Measurements from ENCODE around the gene NR3C1.
A peak's percentile ranks its signal among the peaks of the same experiment; 100 is the strongest.

NR3C1 gene

DNA sequence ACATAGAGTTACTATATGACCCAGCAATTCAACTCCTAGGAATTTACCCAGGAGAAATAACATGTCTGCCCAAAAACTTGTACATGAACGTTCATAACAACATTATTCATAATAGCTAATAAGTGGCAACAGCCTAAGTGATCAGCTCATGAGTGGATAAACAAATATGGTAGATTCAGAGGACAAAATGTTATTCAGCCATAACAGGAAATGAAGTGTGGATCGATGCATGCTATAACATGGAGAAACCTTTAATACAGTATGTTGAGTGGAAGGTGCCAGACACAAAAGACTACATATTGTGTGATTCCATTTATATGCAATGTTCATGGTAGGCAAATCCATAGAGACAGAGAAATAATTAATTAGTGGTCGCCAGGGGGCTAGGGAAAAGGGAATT lies 22.3 kb upstream of the NR3C1 start:
- no peak for DNase-seq

DNA sequence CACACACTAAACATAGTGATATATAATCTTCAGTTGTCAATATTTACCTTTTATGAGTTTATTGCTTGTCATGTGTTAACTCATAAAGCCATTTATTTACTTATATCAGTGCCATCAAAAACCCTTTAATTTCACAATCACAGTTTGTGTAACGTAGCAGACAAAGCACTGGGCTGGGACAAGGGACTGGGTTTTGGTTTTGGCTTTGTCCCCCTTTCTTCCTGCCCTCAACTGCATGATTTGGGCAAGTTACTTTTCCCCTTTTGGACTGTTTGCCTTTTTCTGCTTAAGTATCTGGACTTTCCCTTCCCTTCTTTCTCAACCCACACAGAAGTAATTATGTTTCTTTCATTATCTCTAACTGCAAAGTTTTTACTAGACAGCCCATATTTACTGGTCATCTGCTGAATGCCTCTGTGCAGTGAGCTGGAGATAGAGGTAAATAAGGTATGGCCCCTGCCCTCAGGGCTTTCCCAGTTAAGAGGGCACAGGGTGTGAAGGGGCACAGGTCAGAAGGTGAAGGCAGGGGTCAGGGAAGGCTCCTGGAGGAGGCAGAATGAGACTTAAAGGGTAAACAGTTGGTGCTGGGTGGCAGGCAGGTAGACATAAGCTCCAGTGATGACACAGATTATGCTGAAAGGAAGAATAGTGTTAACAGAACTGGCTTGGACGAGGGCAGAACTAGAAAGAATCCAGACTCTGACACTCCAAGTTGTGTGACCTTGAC lies 14.8 kb upstream of the NR3C1 start:
- no peak for DNase-seq

DNA sequence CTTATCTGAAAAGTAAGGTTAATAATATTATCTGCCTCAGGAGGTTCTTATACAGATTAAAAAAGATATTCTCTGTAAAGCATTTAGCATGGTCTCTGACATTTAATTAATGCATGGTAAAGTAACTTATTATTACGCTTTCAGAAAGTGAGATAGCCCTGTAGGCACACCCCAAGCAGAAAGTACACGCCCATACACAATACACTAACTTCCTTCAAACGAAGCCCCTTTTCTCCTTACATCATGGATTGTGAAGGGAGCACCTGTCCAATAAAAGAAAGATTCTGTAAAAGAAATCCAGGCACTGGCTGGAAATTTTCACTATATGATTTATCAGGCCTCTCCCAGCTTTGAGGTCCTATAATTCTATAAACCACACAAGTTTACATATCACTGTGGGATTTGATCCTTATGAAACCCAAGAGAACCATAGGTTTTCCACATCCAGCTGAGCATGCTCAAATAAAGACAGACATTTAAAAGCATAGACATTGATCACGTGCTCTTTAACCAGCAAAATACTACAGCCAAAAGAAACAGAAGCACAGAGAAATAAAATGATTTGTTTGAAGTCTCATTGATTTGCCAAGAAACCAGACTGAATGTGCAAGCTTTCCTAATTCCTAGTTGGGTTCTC lies 14.1 kb upstream of the NR3C1 start:
- no peak for DNase-seq

DNA sequence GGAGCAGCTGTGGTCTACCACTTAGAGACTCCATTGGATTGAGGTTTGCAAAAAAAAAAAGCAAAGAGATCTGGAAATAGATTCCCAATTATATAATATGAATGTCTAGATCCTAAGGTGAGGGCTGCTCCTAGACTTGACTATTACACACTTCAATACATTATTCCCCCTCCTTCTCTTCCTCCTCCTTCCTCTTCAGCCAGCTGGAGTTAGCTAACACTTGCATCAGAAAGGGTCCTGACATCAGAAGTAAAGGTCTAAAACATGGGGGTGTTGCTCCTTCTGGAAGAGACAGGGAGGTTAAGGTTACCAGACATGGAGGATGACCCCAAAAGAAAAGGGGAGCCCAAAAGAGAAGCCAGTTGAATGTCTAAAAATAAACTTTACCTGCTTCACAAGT lies 12.9 kb upstream of the NR3C1 start:
- DNase-seq = no peak

DNA sequence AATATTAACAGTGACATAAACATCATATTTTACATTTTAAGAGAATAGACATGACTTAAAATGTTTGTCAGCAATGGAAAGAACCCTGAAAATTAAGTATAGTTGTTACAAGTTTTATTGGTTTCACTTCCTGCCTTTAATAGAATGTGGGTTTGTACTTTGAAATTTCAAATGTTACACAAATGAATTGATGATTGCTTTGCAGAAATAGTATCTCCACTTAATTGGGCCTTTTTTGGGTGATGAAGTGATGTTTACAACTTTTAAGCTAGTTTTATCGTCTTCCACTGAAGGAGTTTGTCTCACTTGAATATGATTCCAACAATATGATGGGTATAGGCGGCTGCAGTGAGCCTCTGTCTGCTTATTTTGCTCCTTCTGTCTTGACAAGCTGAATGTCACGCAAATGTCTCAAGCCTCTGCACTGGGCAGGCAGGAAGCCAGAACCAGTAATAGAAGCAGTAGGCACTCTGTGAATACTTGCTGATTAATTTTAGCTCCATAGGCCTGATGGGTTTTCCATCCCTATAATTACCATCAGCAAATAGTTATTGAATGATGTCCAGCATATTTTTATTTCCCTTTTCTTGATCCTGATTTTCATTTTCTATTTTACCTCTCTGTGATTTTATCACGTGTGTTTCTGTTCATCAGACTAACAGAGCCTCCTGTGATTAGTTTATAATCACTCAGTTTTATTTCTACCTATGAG lies 10.6 kb upstream of the NR3C1 start:
- DNase-seq = no peak

DNA sequence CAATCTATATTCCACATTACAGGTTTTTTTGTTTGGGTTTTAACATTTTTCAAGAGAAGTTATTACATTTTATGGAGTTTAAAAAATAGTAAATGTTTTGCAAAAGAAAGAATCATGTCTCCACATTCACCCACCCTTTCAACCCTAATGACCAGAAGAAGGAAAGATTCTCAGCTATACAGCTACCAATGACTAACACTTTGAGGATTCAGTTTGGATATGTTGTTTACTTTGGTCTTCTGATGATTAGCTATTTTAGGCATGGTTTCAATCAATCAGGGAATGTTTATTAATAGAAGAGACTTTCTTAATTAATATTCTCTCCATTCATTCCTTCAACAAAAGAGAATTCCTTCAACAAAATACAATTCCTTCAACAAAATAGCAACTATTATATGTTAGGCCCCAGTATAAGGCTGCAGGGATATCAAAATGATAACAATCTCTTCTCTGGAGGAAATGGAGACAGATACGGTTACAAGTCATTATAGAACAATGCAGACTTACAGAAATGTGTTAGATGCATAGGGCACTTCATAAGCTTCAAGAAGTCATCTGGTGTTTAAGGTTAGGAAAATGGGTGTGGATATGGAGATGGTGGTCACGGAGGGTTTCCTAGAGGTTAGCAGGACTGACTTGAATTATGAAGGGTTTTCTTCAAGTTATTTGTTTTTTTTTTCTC lies 9.3 kb upstream of the NR3C1 start:
- no peak for DNase-seq

DNA sequence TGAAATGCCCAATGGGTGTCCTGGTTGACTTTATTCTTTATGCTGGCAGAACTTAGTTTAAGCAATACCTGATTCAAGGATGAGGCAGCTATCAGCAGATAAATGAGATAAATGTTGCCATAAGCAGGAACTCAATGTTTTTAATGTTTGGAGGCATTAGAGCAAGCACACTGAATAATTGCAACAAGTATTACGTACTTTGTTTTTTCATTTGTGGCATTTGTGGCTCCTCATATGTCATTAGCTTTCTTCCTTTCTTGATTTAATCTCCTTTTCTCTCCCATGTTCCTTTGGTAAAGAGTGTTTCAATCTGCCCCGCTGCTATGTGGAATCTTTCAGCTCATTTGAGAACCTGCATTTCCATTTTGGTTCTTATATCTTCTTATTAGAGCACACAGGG lies 6.4 kb upstream of the NR3C1 start:
- DNase-seq = no peak

DNA sequence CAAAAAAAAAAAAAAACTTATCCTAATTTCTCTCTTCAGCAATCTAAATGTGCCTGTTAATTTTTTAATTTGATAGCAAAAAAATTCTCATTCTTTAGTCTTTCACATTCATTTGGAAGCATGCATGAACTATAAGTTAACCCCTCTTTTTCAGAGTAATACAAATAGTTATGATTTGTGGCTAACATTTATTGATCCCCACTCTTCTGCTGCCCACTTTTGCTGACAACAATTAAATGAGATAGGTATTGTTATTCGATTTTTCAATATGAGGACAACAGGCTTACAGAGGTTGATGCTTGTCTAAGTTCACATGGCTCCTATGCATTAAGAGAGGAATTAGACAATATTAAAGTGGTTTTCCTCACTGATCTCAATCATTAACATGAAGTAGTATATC lies 2.9 kb upstream of the NR3C1 start:
- no peak for DNase-seq

DNA sequence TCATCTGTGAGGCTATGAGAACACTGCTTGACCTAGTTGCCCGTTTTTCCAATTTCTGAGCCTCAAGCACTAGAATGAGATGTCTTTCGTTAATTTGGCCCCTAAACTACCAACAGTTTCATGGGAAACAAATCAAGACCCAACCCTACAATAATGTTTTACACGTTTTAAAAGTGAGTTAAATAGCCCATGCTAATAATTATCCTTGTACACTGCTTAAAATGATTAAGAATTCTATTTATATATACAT lies 2.3 kb upstream of the NR3C1 start:
- no peak for DNase-seq

DNA sequence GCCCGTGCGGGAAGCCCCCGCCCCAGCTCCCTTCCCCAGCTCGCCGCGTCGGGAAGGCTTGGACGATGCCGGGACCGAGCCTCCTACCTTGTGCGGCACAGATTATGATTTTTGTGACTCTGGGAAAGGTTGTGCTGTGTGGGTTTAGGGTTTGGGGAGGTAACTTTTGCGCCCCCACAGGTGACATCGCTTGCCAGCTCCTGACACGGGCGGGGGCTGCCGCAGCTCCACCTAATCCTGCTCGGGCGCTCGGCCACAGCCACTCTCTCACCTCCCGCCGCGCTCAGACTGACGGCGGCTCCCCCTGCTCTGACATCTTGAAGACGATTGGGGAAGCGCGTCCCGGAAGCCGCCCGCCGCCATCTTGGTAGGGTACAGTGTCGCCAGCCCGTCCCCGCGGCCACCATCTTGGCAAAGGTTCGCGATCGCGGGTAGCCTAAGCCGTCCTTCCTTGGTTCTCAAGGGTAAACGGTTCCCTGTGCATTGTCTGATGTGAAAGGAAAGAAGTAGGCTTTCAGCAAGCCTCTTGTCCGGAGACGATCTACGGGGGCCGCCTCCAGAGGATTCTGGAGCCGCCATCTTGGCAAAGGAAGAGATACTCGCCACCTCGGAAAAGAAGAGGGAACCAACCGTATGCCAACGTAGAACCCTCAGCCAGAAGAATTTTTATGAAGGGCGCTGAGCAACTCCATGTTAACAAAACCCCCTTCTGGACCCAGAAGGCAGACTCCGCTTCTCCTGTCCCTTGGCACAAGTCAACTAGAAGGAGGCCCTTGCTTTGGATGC lies 1.8 kb upstream of the NR3C1 start:
- DNase-seq = peak; percentile 76

DNA sequence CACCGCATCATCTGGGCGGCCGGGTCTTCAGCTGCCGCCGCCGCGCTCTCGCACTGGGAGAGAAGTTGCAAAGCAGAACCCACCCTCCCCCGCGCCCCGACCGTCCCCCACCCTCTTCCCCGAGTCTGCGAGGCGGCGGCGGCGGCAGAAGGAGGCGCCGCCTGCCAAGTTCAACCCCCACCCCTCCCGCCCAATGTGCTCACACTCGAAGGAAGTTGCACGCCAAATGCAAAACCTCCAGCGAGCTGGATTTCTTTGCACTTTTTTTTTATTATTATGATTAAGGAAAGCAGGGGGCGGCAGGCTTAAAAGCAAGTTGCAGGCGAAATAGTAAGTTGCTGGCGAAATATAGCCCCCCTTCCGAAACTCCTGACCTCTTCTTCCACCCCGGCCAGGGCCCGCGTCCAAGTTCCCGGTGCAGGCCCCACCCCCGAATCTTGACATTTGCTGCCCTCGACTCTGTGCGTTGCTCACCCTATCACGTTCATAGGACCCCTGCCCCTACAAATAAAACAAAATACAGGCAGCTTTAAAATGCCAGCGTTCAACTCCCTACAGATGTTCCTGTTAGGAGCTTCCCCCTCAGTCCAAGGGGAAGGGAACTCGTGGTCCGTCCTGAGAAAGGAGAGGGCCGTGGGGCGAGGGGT lies 1.1 kb upstream of the NR3C1 start:
- DNase-seq = peak; percentile 40

DNA sequence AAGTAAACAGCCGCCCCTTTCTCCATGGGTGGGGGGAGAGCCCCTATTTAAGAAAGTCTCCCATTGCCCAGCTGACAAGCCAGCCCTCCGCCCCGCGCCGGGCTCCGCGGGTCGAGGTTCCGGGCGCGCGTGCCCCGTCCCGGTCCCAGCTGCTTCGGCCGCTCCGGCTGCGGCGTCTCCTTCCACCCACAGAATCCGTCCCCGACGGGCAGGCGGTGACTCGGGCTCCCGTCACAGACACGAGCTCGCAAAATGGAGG lies 223 bp downstream of the NR3C1 start:
- DNase-seq = no peak

DNA sequence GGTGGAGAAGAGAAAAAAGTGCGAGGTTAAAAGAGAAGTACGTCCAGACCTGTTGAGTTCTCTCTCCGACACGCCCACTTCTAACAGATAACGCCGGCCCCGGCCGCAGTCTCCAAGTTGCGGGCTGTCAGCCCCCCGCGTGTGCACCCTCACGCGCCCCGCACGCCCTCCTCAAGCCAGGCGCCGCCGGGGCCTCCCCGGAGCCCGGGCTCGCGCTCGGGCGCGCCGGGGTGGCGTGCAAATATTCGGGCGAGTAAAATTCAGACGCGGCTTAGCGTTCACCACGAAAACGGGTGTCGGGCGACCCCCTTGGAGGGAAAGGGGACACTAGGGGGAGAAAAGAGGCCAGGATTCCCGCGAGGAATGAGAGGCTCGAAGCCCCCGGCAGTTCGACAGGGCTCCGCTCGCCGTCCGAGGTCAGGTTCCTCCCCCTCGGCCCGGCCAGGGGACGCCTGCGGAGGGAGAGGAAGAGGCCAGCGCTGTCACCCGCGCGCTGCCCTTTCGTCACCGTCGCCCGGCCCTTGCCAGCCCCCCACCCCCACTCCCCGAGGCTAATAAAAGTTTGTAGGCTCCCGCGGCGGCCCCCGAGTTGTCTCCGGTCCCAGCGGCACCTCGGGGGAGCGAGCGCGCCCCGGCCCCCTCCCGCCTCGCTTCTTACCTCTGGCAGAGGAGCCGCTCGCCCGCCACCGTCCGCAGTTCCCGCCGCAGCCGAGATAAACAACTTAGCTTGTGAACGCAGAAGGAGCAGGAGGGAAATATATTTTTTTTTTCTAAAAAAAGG lies 743 bp downstream of the NR3C1 start:
- peak; percentile 4 for DNase-seq

DNA sequence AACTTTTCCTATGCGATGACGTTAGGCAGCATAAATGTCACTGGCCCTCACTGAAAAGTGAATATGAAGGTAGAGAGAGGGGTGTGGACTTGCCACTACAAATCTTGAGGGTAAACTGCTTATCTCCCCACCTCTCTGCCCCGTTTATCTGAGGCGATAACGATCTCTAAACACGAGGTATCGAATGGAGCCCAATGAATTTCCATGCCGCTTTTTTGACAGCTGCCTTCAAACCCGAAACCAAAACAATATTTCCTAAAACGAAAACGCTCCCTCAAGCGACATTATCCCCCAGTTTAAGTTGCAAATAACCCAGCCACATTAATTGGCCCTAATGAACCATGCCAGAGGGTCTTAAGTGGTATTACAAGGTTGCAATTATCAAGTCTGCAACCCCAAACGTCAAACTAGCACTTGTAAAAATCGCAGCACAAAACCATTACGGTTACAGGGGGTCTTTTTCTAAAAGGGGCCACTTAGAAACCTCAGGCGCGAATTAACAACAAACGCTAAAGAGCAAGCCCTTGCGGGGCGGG lies 1.4 kb downstream of the NR3C1 start:
- DNase-seq = peak; percentile 22

DNA sequence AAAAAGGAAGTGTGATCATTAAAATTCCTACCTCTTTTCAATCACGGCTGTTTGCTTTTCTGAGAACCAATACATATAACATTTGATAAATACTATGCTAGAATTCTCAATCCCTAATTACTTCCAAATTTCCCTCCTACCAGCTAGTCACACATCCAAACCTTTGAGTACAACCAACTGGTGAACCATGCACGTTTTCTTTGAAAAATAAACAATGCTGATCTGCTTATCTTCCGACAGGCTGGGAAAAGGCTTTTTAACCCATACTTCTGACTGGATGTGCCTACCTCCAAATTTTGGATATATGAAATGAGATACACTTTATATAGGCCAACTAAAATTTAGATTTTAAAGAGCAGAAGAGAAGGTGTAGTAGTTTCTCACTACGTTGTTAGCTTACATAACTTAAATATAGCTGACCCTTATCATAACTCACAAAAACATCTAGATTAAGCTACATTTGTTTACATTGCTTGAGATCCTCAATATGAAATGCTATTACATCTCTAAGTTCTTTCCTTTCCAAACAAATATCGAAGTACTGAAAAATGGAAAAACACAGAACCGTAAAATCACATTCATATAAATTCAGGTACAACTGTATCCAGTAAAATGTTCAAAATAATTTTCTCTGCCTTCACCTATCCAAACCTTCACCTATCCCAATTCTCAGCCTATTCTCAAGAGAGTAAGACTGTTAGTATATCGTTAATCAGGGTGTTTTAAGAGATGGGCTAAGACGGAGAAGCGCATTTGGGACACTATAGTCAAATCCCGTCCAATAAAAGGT lies 2.1 kb downstream of the NR3C1 start:
- DNase-seq = no peak

DNA sequence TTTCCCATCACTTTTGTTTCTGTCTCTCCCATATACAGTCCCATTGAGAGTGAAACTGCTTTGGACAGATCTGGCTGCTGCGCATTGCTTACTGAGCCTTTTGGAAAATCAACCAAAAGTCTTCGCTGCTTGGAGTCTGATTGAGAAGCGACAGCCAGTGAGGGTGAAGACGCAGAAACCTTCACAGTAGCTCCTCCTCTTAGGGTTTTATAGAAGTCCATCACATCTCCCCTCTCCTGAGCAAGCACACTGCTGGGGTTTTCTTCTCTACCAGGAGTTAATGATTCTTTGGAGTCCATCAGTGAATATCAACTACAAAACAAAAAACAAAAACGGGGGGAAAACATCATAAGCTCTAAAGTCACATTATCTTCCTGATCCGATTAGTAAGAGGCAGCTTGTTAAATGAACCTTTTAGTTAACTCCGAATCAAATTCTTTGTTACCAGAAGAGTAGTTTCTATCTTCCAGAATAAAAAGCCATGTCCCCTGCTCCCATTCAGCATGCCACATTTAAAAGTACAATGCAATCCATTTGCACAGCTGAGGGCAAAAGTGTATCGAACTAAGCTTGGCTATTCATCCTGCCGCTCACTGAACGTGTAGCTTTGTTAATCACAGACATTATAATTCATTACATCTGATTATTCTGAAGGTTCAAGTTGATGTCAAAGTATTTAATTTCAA lies 2.8 kb downstream of the NR3C1 start:
- DNase-seq = no peak

DNA sequence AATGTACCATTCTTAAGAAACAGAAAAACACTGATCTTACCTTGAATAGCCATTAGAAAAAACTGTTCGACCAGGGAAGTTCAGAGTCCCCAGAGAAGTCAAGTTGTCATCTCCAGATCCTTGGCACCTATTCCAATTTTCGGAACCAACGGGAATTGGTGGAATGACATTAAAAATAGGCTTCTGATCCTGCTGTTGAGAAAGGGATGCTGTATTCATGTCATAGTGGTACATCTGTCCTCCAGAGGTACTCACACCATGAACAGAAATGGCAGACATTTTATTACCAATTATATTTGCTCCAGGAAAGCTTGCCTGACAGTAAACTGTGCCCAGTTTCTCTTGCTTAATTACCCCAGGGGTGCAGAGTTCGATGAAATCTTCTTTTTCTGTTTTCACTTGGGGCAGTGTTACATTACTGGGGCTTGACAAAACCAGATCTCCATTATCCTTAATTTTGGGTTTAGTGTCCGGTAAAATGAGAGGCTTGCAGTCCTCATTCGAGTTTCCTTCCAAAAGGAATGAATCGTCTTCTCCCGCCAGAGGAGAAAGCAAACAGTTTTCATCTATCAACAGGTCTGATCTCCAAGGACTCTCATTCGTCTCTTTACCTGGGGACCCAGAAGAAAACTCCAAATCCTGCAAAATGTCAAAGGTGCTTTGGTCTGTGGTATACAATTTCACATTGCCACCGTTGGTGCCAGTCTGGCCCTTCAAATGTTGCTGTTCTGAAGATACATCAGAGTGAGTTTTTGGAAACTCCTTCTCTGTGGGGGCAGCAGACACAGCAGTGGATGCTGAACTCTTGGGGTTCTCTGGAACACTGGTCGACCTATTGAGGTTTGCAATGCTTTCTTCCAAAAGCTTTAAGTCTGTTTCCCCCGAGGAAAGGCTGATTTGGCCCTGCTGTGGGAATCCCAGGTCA lies 3.6 kb downstream of the NR3C1 start:
- no peak for DNase-seq

DNA sequence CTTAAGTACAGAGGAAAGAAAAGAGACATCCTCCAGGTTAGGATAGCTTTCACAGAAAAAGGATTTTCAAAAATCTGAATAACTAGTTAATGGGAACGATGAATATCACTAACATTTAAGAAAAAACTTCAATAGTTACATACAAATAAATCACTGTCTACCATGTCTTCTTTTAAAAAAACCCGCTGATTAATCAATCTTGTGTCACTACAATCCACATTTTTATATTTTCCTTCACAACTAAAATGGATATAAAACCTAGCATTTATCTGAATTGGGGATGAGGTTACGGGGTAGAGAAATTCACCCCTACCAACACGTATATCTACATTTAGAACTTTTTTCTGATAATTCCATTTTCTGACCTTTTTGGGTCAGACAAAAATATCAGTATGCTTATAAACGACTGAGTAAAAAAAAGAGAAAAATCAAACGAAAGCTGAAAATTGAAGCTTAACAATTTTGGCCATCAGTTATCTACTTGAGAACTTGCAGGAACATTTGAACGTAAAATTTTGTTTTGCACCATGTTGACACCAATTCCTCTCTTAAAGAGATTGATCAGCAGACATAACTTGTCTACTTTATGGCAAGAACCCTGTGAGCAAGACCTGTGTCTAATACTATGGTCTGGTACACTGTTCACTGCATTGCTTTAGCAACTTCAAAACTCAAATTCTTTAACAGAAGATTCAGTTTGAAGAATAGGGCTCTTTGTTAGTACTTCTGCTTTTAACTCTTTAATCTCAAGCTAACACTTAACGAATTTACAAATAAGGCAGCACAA lies 4.8 kb downstream of the NR3C1 start:
- no peak for DNase-seq

DNA sequence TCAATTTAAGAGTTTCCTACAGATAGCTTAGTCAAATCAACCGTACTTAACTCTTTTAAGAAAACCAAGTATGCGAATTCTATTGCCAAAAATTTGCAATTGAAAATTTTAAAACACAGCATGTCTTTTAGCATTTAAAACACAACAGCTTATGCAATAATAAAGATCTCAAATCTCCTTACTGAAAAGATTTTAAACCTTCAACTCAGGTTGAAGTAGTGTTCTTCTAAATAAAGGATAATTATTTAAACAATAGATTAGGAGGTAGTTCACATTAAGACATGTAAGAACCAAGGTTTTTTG lies 5.5 kb downstream of the NR3C1 start:
- no peak for DNase-seq

All from DMS79 treated with DMSO at 0.1 percent for 48 hours (cell line).